Panc1 (cell line): ENCODE measurements around the gene MTA3.

Experiments used
- CTCF ChIP-seq: fragments of 450-650 bp; IDR thresholded peaks from 2 replicates; pipeline ENCODE4 v1.5.1; 2017; ENCODE audit warnings: mild to moderate bottlenecking
- POLR2AphosphoS5 ChIP-seq: IDR thresholded peaks from 2 replicates; pipeline ENCODE4 v1.6.1; 2012; ENCODE audit warnings: mild to moderate bottlenecking, low read depth, low read length, moderate library complexity
- REST ChIP-seq, 2 experiments: IDR thresholded peaks; 2 replicates each; pipeline ENCODE4 v1.6.1; 2011 to 2012; ENCODE audit warnings: low read depth in 2 of 2, control low read depth in 1 of 2, low read length in 1 of 2, mild to moderate bottlenecking in 1 of 2, moderate library complexity in 1 of 2; ENCODE audit not compliant: insufficient read depth in 1 of 2
- SIN3A ChIP-seq: IDR thresholded peaks from 2 replicates; pipeline ENCODE4 v1.6.1; 2012; ENCODE audit warnings: low read depth, mild to moderate bottlenecking, low read length, moderate library complexity, borderline replicate concordance; ENCODE audit not compliant: insufficient read depth
- TCF7L2 ChIP-seq: IDR thresholded peaks from 2 replicates; pipeline ENCODE4 v1.6.1; 2011; ENCODE audit warnings: mild to moderate bottlenecking, low read depth, low read length, inconsistent platforms

GRCh38 chr2:42744545-42745082, 176.2 kb downstream of the MTA3 start:
- no peak for TF ChIP-seq CTCF
- TF ChIP-seq POLR2AphosphoS5 = no peak
- TF ChIP-seq TCF7L2 = no peak
- no peak for TF ChIP-seq REST (IDR thresholded peaks at IDR 0.05; ENCODE audit: insufficient read depth in 1 of 2, low read depth in 2 of 2, low read length in 1 of 2)
- TF ChIP-seq SIN3A = no peak
